ENCODE measurements around the gene COL15A1.

GRCh38 chr9:98954244-98954610 is 10.5 kb downstream of the COL15A1 start:
- TF ChIP-seq CTCF (IDR thresholded peaks at IDR 0.05) (no peak), POLR2A (IDR thresholded peaks at IDR 0.05) (no peak)
